T47D (cell line): ENCODE data around the gene SHQ1.

ENCODE experiments used
- DNase-seq, 2 experiments: peaks; one replicate each; pipeline versions ENCODE4 v3.0.0 to v3.0.0-alpha.2; 2011 to 2012; ENCODE audit warnings: low read depth in 1 of 2, low spot score in 1 of 2
- JUND ChIP-seq: IDR thresholded peaks from 2 replicates; pipeline ENCODE4 v1.6.1; 2012; ENCODE audit warnings: low read depth
- in situ Hi-C: cut with HindIII; loops from 2 replicates; pipeline ENCODE4 v1.10.0; 2016; ENCODE audit warnings: low sequenced_read_pairs, low pct_unique_long_range_greater_than_20kb

Gene SHQ1

GRCh38 chr3:72847751-72848702 lies at the start of gene SHQ1:
TSS of gene SHQ1 (minus strand) at chr3:72848445. CDS start at chr3:72848340, 105 bp downstream.
- TF ChIP-seq JUND: no peak
- in situ Hi-C loops: no loop called here

GRCh38 chr3:72897758-72898007 lies 49.4 kb upstream of the SHQ1 start:
- in situ Hi-C loops: no loop called here
- DNase-seq: no peak
- TF ChIP-seq JUND: no peak

More at GRCh38 chr3:72847751-72848702, at the start of gene SHQ1:
- DNase-seq: peak; percentile 50 to 95

- no peak for TF ChIP-seq JUND
- in situ Hi-C loops: no loop called here
- no peak for DNase-seq
These were observed 48.9 kb upstream of the SHQ1 start for GRCh38 chr3:72896996-72897757.

- DNase-seq: no peak
- no peak for TF ChIP-seq JUND
- in situ Hi-C loops: no loop called here
These were observed 46.8 kb upstream of the SHQ1 start for GRCh38 chr3:72894976-72895552.

- DNase-seq: no peak
- TF ChIP-seq JUND: no peak
- in situ Hi-C loops: no loop called here
These were observed 44.6 kb upstream of the SHQ1 start for GRCh38 chr3:72892870-72893269.

- no peak for TF ChIP-seq JUND
- no peak for DNase-seq
- in situ Hi-C loops: no loop called here
These were observed 44.0 kb upstream of the SHQ1 start for GRCh38 chr3:72892081-72892775.

GRCh38 chr3:72891053-72891855 lies 43.0 kb upstream of the SHQ1 start:
- in situ Hi-C loops: no loop called here
- DNase-seq: peak in 1 of 2 experiments; percentile 12
- no peak for TF ChIP-seq JUND

GRCh38 chr3:72890166-72890925 lies 42.1 kb upstream of the SHQ1 start:
- in situ Hi-C loops: no loop called here
- no peak for DNase-seq
- TF ChIP-seq JUND: no peak

GRCh38 chr3:72889310-72890165 lies 41.3 kb upstream of the SHQ1 start:
- no peak for DNase-seq
- in situ Hi-C loops: no loop called here
- TF ChIP-seq JUND: no peak

GRCh38 chr3:72888546-72889309 lies 40.5 kb upstream of the SHQ1 start:
- no peak for TF ChIP-seq JUND
- in situ Hi-C loops: no loop called here
- DNase-seq: no peak
